GM18499 (cell line): ENCODE data around the gene GORASP1.
"Not testable (repeated sequence)": the region's sequence is repeated elsewhere in the genome, so short reads cannot be mapped to it uniquely, and the experiment has no call there.

Source experiments
- ATAC-seq: cut with Tn5 transposase; IDR thresholded peaks from one replicate; pipeline ENCODE4 v1.9.1; 2021; ENCODE audit warnings: moderate number of reproducible peaks; ENCODE audit not compliant: insufficient read depth, unreplicated experiment

Gene GORASP1

DNA sequence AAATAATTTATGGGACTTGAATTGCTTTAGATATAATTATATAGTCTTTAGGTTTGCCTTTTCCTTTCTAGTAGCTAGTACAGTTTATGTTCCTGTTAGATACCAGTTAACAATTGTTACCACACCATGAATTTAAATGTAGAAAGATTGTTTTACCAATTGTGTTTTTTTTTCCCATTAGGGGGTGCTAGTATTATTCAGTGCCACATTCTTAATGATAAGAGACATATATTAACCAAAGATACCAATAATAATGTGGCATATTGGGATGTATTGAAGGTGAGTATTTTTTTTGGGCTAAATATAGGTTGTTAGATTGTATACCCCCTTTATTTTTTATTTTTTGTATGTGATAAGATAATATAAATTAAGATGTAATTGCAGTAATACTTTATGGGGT is 27.9 kb downstream of the GORASP1 start:
- no peak for ATAC-seq

DNA sequence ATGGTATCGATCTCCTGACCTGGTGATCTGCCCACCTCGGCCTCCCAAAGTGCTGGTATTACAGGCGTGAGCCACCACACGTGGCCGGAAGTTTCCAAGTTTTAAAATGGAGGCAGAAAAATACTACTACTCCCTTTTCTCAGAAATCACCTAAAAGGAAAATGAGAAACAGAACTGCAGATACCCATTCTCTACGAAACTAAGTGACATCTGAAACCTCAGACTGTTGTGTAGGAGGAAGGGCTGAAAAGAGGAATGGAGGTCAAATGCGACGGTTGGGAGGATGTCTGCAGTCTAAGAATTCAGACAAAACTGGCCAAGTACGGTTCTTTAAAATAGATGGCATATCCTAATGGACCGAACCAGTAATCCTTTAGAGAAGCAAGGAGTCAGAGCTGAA is 31.5 kb downstream of the GORASP1 start:
- ATAC-seq: no peak

DNA sequence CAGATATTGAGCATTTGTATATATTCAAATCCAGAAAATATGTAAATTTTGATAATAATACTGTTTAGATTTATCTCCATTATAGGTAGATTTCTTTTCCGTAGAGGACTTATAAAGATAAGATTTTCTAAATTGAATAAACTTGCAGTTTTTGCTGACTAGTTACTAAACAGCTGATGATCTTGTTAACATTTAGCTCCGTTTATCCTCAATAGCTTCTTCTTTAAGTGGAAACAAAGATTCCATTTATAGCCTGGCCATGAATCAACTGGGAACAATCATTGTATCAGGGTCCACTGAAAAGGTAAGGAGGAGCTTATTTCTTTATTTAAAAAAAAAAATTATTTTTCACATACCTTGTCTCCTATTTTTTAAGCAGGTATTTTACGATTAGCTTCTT is 38.9 kb downstream of the GORASP1 start:
- no peak for ATAC-seq

DNA sequence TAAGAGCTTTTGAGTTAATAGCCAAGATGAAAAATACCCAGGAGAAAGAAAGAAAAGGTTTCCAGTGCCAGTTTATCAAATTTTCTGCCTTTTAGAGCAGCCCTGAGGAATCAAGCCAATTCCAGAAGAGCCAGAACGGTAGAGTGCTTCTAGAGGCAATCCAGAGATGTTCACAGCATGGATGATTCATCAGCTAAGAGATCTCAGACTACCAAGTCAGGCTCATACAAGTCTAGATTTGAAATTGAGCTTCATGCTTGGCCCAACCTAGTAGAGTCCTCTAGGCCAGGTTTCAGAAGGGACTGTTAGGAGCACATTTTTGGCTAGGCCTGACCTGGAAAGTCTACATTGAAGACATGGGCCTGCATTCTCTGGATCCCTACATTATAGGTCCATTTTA is 40.1 kb downstream of the GORASP1 start:
- ATAC-seq: no peak

DNA sequence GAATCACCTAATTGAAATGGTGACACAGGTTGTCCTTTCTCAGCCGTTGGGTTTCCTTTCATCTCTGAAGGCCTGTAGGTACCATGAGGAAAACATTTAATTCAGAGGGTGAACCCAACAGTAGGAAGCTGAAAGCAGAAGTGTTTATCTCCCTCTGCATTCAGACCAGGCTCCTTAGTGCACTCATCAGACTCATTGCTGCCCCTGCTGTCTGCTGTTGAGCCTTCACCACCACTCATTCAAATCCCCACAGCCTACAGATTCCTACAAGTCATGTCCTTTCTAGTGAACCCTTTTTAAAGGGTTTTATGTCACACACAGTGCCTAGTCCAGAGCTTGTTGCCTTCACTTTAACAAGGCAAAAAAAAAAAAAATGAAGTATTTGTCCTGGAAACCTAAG is 42.2 kb downstream of the GORASP1 start:
- peak; percentile 88 for ATAC-seq

DNA sequence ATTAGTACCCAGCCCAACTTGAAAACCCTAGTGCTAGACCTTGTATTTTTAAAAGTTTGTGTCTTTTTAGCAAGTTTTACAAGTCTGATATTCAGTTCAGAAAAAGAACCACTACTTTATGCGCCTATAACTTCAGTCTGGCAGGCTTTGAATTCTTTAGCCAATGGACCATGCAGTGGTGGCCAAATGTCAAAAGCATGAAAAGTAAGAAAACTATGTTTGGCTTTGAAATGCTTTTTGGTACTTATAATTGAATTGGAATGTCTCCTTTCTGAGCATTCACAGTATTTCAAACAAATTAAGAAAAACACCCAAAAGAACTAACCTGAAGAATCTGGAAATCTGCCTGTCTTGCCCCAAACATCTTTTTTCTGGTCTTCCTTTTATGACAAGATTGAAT is 42.8 kb downstream of the GORASP1 start:
- no peak for ATAC-seq

DNA sequence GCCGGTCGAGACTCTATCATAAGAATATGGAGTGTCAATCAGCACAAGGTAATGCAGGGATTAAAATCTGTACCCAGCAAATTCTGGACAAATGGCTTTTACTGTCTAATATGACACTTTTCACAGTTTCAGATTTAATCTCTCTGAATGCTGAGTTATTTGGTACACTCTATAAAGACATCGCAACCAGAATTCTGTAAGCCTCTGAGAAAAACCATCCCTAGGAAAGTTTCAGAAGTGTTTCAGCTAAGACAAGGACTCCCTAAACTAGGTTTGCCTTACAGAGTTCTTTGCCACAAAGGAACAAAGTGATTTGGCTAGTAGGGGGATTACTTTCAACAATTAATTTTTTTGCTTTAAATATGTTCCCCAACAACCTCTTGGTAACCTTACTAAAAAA is 44.3 kb downstream of the GORASP1 start:
- ATAC-seq: no peak

DNA sequence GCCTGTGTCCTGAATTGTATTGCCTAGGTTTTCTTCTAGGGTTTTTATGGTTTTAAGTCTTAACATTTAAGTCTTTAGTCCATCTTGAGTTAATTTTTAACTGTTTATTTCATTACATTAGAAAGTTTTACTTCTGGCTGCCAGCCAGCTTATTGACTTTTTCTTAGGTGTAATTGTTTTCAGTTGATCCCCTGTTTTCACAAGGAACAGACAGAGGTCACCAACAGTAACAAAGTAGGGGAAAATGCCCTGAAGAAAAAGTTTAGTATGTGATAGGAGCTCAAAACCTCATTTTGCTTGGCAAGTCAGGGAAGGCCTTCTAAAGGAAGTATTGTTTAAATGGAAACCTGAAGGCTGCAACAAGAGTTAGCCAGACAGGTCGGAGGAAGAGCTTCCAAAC is 45.2 kb downstream of the GORASP1 start:
- ATAC-seq: no peak

DNA sequence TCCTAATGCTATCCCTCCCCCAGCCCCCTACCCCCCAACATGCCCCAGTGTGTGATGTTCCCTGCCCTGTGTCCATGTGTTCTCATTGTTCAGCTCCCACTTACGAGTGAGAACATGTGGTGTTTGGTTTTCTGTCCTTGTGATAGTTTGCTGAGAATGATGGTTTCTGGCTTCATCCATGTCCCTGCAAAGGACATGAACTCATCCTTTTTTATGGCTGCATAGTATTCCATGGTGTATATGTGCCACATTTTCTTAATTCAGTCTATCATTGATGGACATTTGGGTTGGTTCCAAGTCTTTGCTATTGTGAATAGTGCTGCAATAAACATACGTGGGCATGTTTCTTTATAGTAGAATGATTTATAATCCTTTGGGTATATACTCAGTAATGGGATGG is 46.2 kb downstream of the GORASP1 start:
- ATAC-seq: not testable (repeated sequence)

DNA sequence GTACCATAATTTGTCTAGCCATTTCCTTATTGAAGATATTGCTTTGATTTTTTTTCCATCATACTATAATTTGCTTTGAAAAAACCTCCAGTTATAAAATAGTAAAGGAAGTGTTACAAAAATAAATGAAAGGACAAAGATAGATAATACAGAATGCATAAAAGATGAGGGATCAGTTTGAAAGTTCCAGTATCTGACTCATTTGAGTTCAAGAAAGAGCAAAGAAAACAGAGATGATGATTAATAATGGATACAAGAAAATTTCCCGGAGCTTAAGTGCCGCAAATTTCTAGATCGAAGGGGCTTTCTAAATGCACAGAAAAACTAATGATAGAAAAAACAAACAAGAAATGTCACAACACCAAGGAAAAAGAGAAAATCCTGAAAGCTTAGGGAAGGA is 51.3 kb downstream of the GORASP1 start:
- no peak for ATAC-seq

DNA sequence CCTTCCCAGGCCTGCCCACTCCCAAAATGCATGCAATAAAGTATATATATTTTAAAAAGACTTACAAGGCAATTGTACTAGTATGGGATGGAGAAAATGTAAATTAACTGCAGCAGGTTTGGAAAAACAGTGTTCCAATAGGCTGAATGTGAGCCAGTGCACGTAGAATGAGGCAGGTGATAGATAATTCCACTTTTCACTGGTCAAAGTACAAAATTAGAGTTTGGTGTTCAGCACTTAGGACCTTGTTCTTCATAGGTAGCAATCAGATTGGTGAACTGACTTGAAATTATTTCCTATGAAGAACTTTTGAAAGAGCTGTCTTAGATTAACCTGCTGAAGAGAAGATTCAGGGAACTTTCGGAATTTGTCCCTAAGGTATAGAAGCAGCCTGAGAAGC is 53.7 kb downstream of the GORASP1 start:
- no peak for ATAC-seq

DNA sequence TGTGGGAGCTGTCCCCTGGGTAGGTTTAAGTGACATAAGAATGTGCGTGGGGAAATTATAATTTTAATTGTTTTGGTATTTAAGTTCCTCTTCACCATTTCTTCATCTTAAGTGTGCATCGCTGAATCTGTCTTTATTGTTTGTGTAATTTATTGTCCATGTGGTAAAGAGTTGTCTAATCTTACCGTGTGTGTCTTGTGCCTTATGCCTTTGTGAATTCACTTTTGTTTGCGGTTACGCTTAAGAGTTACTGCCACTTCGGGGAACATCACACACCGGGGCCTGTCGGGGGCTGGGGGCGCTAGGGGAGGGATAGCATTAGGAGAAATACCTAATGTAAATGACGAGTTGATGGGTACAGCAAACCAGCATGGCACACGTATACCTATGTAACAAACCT is 54.8 kb downstream of the GORASP1 start:
- ATAC-seq: no peak

DNA sequence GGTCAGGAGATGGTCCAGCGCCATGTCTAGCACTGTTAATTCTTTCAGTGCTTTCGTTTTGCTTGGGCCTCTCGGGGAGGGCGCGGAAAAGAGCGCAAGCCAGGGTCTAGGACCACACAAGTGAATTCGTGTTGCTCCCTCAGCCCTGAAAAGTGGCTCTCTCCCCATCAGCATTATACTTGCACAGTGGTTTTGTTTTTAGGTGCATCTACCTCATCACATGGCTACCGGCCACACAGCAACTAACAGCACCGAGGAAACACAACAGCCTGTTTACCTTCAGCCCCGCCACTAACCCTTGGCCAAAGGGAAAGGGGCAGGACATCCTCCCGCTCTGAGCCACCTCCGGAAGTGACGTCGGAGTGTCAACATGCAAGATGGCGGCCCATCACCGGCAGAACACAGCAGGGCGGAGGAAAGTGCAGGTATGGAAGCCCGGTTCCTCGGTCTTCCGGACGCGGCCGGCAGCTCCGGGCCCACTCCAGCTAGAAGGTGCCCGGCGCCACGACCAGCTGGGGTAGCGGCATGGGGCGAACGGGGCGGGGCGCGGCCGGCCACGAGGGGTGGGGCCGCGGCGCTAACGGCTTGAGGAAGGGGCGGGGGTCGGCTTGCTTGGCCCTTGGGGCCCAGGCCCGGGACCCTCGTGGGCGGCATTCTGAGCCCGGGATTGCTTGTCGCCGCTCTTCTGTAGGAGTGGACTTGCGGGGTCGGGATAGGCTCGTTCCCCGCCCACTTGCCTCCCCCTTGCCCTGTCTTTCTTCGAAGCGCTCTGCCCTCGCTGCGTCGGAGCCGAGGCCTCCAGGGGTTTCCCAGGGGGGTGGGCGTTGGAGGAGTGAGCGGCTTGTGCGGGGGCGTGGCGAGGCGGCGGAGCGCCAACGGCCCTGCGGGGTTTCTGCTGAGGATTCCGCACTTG is 55.5 kb downstream of the GORASP1 start, which contains the start of the genes SCN11A and WDR48:
Gene SCN11A (minus strand): TSS at position 296 of the 913 bp plus-strand sequence. CDS start 101,582 bp downstream, outside the sequence.
Gene WDR48 (plus strand): TSS at position 368 of the 913 bp plus-strand sequence. CDS start 10 bp downstream, at position 378.
- ATAC-seq: peak; percentile 95

DNA sequence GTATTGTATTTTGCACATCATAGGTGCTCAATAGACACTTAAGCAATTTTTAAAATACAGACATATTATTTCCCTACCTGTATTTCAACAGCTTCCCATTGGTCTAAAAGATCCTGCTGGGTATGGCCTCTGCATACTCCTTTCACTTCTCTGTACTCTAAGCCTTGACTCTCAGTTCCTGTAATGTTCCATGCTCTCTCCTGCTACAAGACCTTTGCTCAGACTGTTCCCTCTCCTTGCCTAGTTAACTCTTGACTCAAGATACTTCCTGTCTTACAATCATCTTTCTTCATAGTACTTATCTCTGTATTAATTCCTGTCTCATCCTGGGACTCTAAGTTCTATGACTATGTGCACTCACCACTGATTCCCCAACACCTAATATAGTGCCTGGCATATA is 57.4 kb downstream of the GORASP1 start:
- ATAC-seq: no peak
